GM12865 (cell line): ENCODE results near the gene REEP3.

ENCODE experiments used
- DNase-seq: peaks from one replicate; pipeline ENCODE4 v3.0.0; 2010; ENCODE audit warnings: low read depth
- H3K4me3 ChIP-seq: 2 replicates; pipeline ENCODE4 v1.5.1; 2011; ENCODE audit warnings: mild to moderate bottlenecking, low read depth, low read length, control low read depth
- CTCF ChIP-seq: IDR thresholded peaks from 2 replicates; pipeline ENCODE4 v1.5.1; 2011; ENCODE audit warnings: low read length, control low read depth, low read depth, inconsistent platforms; ENCODE audit not compliant: insufficient read depth; ENCODE audit errors: missing control alignments

Gene REEP3

GRCh38 chr10:63534723-63535122, 13.5 kb downstream of the REEP3 start:
- no peak overlapping the region for H3K4me3 ChIP-seq
- DNase-seq, result no peak
- no peak for TF ChIP-seq CTCF

- no peak overlapping the region for H3K4me3 ChIP-seq
- DNase-seq, result no peak
- no peak for TF ChIP-seq CTCF
Observed at GRCh38 chr10:63536698-63537097, 15.5 kb downstream of the REEP3 start.

GRCh38 chr10:63537536-63537935, 16.3 kb downstream of the REEP3 start:
- no peak for TF ChIP-seq CTCF
- DNase-seq, result no peak
- H3K4me3 ChIP-seq, result no peak overlapping the region

GRCh38 chr10:63539377-63539776, 18.2 kb downstream of the REEP3 start:
- H3K4me3 ChIP-seq, result no peak overlapping the region
- no peak for DNase-seq
- TF ChIP-seq CTCF, result no peak

- TF ChIP-seq CTCF, result no peak
- no peak overlapping the region for H3K4me3 ChIP-seq
- DNase-seq, result no peak
Observed at GRCh38 chr10:63539994-63540393, 18.8 kb downstream of the REEP3 start.

- no peak for TF ChIP-seq CTCF
- peak; percentile 18 for DNase-seq
- H3K4me3 ChIP-seq, result no peak overlapping the region
Observed at GRCh38 chr10:63542835-63543575, 21.8 kb downstream of the REEP3 start.

GRCh38 chr10:63543576-63543962, 22.4 kb downstream of the REEP3 start:
- H3K4me3 ChIP-seq, result 0 out of 2 replicates have a peak overlapping the region, but pooled peaks have one; percentile 11
- DNase-seq, result peak; percentile 41
- no peak for TF ChIP-seq CTCF
